ENCODE data around the gene GC.
"Not testable (repeated sequence)": the region's sequence is repeated elsewhere in the genome, so short reads cannot be mapped to it uniquely, and the experiment has no call there.

The GC gene

GRCh38 chr4:71783972-71784371 is at the start of gene GC:
Gene GC (minus strand): TSS chr4:71784079. CDS start chr4:71784018, 61 bp downstream.
- DNase-seq (ENCODE audit: low read depth), result no peak

GRCh38 chr4:71833232-71833900 is 49.5 kb upstream of the GC start:
- no peak for DNase-seq (ENCODE audit: low read depth)

GRCh38 chr4:71832049-71832448 is 48.2 kb upstream of the GC start:
- DNase-seq (ENCODE audit: low read depth), result no peak

- DNase-seq (ENCODE audit: low read depth), result no peak
Observed at GRCh38 chr4:71830497-71831190, 46.8 kb upstream of the GC start.

GRCh38 chr4:71828470-71828869 is 44.6 kb upstream of the GC start:
- no peak for DNase-seq (ENCODE audit: low read depth)

GRCh38 chr4:71827826-71828225 is 43.9 kb upstream of the GC start:
- DNase-seq (ENCODE audit: low read depth), result no peak

- DNase-seq (ENCODE audit: low read depth), result no peak
Observed at GRCh38 chr4:71816676-71817303, 32.9 kb upstream of the GC start.

- DNase-seq (ENCODE audit: low read depth), result no peak
Observed at GRCh38 chr4:71814433-71814832, 30.6 kb upstream of the GC start.

GRCh38 chr4:71809805-71810204 is 25.9 kb upstream of the GC start:
- not testable (repeated sequence) for DNase-seq (ENCODE audit: low read depth)

- DNase-seq (ENCODE audit: low read depth), result no peak
Observed at GRCh38 chr4:71807469-71807868, 23.6 kb upstream of the GC start.

GRCh38 chr4:71805230-71805629 is 21.4 kb upstream of the GC start:
- not testable (repeated sequence) for DNase-seq (ENCODE audit: low read depth)

- DNase-seq (ENCODE audit: low read depth), result not testable (repeated sequence)
Observed at GRCh38 chr4:71804017-71804697, 20.3 kb upstream of the GC start.

- no peak for DNase-seq (ENCODE audit: low read depth)
Observed at GRCh38 chr4:71785959-71786358, 2.1 kb upstream of the GC start.

GRCh38 chr4:71784569-71785197 is 804 bp upstream of the GC start:
- DNase-seq (ENCODE audit: low read depth), result no peak

GRCh38 chr4:71777891-71778290 is 6.0 kb downstream of the GC start:
- DNase-seq (ENCODE audit: low read depth), result no peak

- no peak for DNase-seq (ENCODE audit: low read depth)
Observed at GRCh38 chr4:71775449-71775848, 8.4 kb downstream of the GC start.

- no peak for DNase-seq (ENCODE audit: low read depth)
Observed at GRCh38 chr4:71774136-71774535, 9.7 kb downstream of the GC start.

- DNase-seq (ENCODE audit: low read depth), result no peak
Observed at GRCh38 chr4:71773004-71773403, 10.9 kb downstream of the GC start.

GRCh38 chr4:71772592-71772991 is 11.3 kb downstream of the GC start:
- no peak for DNase-seq (ENCODE audit: low read depth)

GRCh38 chr4:71771613-71772012 is 12.3 kb downstream of the GC start:
- no peak for DNase-seq (ENCODE audit: low read depth)

- no peak for DNase-seq (ENCODE audit: low read depth)
Observed at GRCh38 chr4:71769434-71769833, 14.4 kb downstream of the GC start.

- DNase-seq (ENCODE audit: low read depth), result no peak
Observed at GRCh38 chr4:71768123-71768522, 15.8 kb downstream of the GC start.

Measured in activated T-helper 1 cell treated with Interleukin-2 at 50 U/mL for 16 hours (primary cell).